CD14-positive monocyte (primary cell): ENCODE data around the gene ARMC10. TPM values are rescaled to one million over a fixed set of nuclear protein-coding genes. Genes with fewer than 3 reads are reported as not detected.
"Not testable (repeated sequence)": the region's sequence is repeated elsewhere in the genome, so short reads cannot be mapped to it uniquely, and the experiment has no call there.

Source experiments
- DNase-seq, 3 donors: peaks; one replicate each; pipeline ENCODE4 v3.0.0-alpha.2; 2011 to 2022
- H2AFZ ChIP-seq: 2 replicates; pipeline ENCODE4 v1.6.0; 2012; ENCODE audit warnings: mild to moderate bottlenecking, low read depth, low read length, inconsistent platforms; ENCODE audit not compliant: insufficient read depth, poor library complexity, severe bottlenecking
- H3K27ac ChIP-seq, 2 donors: 1 replicate in 1 of 2; 2 replicates in 1 of 2; pipeline ENCODE4 v1.5.1; 2012 to 2013; ENCODE audit warnings: low read length in 2 of 2, control low read depth in 1 of 2, inconsistent platforms in 1 of 2, low read depth in 1 of 2, mild to moderate bottlenecking in 1 of 2
- H3K27me3 ChIP-seq, 2 donors: one replicate each; pipeline versions ENCODE4 v1.6.0 to v1.6.1; 2011 to 2013; ENCODE audit warnings: low read length in 2 of 2; ENCODE audit not compliant: control insufficient read depth in 2 of 2, insufficient read depth in 2 of 2
- H3K36me3 ChIP-seq, 2 donors: replicated peaks in 1 of 2; 1 replicate in 1 of 2; 2 replicates in 1 of 2; pipeline versions ENCODE4 v1.5.1 to v1.6.1; 2012 to 2013; ENCODE audit warnings: low read length in 2 of 2, control low read depth in 1 of 2, inconsistent platforms in 1 of 2, mild to moderate bottlenecking in 1 of 2; ENCODE audit not compliant: insufficient read depth in 2 of 2, control insufficient read depth in 1 of 2
- H3K4me1 ChIP-seq, 2 donors: 1 replicate in 1 of 2; 2 replicates in 1 of 2; pipeline versions ENCODE4 v1.5.1 to v1.6.1; 2012 to 2013; ENCODE audit warnings: low read length in 2 of 2, control low read depth in 1 of 2, inconsistent platforms in 1 of 2, mild to moderate bottlenecking in 1 of 2, moderate library complexity in 1 of 2; ENCODE audit not compliant: insufficient read depth in 2 of 2, control insufficient read depth in 1 of 2
- H3K4me2 ChIP-seq: replicated peaks from 2 replicates; pipeline ENCODE3; 2012; ENCODE audit warnings: low read length, moderate library complexity, mild to moderate bottlenecking; ENCODE audit not compliant: poor library complexity, severe bottlenecking; ENCODE audit errors: extremely low read depth
- H3K4me3 ChIP-seq, 3 experiments: fragments of 200-600 bp in 1 of 3; sonication (generic) in 1 of 3; replicated peaks in 1 of 3; 1 replicate in 2 of 3; 2 replicates in 1 of 3; pipeline ENCODE4 v1.5.1; 2011 to 2013; ENCODE audit warnings: low read length in 3 of 3, mild to moderate bottlenecking in 3 of 3, control low read depth in 2 of 3, low read depth in 2 of 3, inconsistent platforms in 1 of 3, moderate library complexity in 1 of 3
- H3K79me2 ChIP-seq: 2 replicates; pipeline ENCODE4 v1.6.0; 2012; ENCODE audit warnings: mild to moderate bottlenecking, control low read depth, inconsistent platforms, low read length, moderate library complexity; ENCODE audit not compliant: insufficient read depth
- H3K9ac ChIP-seq: 2 replicates; pipeline ENCODE4 v1.6.0; 2017; ENCODE audit warnings: low read length, mild to moderate bottlenecking; ENCODE audit not compliant: insufficient read depth, poor library complexity, severe bottlenecking
- H3K9me3 ChIP-seq, 2 donors: replicated peaks in 1 of 2; 1 replicate in 1 of 2; 2 replicates in 1 of 2; pipeline versions ENCODE4 v1.5.1 to v1.6.1; 2012 to 2013; ENCODE audit warnings: low read length in 2 of 2, control low read depth in 1 of 2; ENCODE audit not compliant: control insufficient read depth in 1 of 2, insufficient read depth in 1 of 2
- H4K20me1 ChIP-seq: 2 replicates; pipeline ENCODE4 v1.6.0; 2012; ENCODE audit warnings: mild to moderate bottlenecking, low read length, control low read depth, moderate library complexity; ENCODE audit not compliant: insufficient read depth
- H3K27ac Mint-ChIP-seq, 7 donors: one replicate each; pipeline ENCODE4 v1.8.0; 2020; ENCODE audit warnings: mild to moderate bottlenecking in 7 of 7, mixed read lengths in 7 of 7, moderate library complexity in 6 of 7, inconsistent platforms in 2 of 7
- H3K27me3 Mint-ChIP-seq, 3 donors: one replicate each; pipeline ENCODE4 v1.8.0; 2021 to 2022; ENCODE audit warnings: low read depth in 3 of 3, mild to moderate bottlenecking in 3 of 3, mixed read lengths in 3 of 3, moderate library complexity in 3 of 3, inconsistent platforms in 1 of 3
- H3K36me3 Mint-ChIP-seq, 2 donors: one replicate each; pipeline ENCODE4 v1.8.0; 2020; ENCODE audit warnings: mixed read lengths in 2 of 2, inconsistent platforms in 1 of 2, mild to moderate bottlenecking in 1 of 2
- H3K4me1 Mint-ChIP-seq: one replicate; pipeline ENCODE4 v1.8.0; 2020; ENCODE audit warnings: mild to moderate bottlenecking, mixed read lengths
- H3K4me3 Mint-ChIP-seq, 2 donors: one replicate each; pipeline ENCODE4 v1.8.0; 2020; ENCODE audit warnings: mild to moderate bottlenecking in 2 of 2, mixed read lengths in 2 of 2, moderate library complexity in 1 of 2
- H3K9me3 Mint-ChIP-seq, 7 donors: one replicate each; pipeline ENCODE4 v1.8.0; 2020 to 2022; ENCODE audit warnings: mixed read lengths in 7 of 7, mild to moderate bottlenecking in 6 of 7, moderate library complexity in 6 of 7, inconsistent platforms in 2 of 7
- CTCF ChIP-seq: fragments of 200-600 bp; IDR thresholded peaks from one replicate; pipeline ENCODE4 v1.8.0; 2022; ENCODE audit warnings: antibody characterized with exemption, mild to moderate bottlenecking
- WGBS: methylation state at CpG from one replicate; pipeline ENCODE4 v1.1.5; 2013; ENCODE audit warnings: missing lambda C conversion rate; ENCODE audit not compliant: insufficient coverage; 5-methylcytosine and 5-hydroxymethylcytosine counted together
- intact Hi-C, 2 donors: fragments of 100-400 bp; cut with micrococcal nuclease; formaldehyde crosslinking; loops; one replicate each; pipeline versions ENCODE4 v1.15.0 to v1.15.1; 2023
- polyA plus RNA-seq, 3 donors: library from polyadenylated mRNA; depleted of rRNA in 1 of 3; unstranded in 2 of 3; stranded (reverse) in 1 of 3; fragments of 300-500 nt in 2 of 3; fragments of >200 nt in 1 of 3; fragmentation: Illumina TruSeq in 2 of 3; gene quantifications; 1 replicate in 2 of 3; 2 replicates in 1 of 3; pipeline ENCODE4 v1.2.3, GENCODE V29; 2012 to 2021

The ARMC10 gene
- polyA plus RNA-seq, 3 donors = 15.4 to 60.1 (median 55.1) TPM

GRCh38 chr7:103076764-103077163 is 1.8 kb downstream of the ARMC10 start:
- Histone ChIP-seq H3K4me1 (peaks cover 34 to 45% of the 10 kb centered on the region in 2 donors), H3K79me2 (peaks cover 38% of the 10 kb centered on the region), H3K4me2 (peak overlapping the region; percentile 98), H3K9me3 (peaks cover 0 to 4% of the 10 kb centered on the region in 2 donors), H3K36me3 (peaks cover 0 to 1% of the 10 kb centered on the region in 2 donors), H3K4me3 (peak overlapping the region in 1 of 3 experiments; percentile 89), H3K9ac (no peak overlapping the region), H4K20me1 (no peaks in the 10 kb centered on the region), H2AFZ (no peak overlapping the region), H3K27ac (no peak overlapping the region), H3K27me3 (no peaks in the 10 kb centered on the region)
- DNase-seq = peak; percentile 33 to 44 (median 44)
- 40% methylated on average over 2 of the region's 7 CpGs for whole genome bisulfite sequencing
- Mint-ChIP-seq H3K4me3 (peak overlapping the region in 1 of 2 donors; percentile 35), H3K9me3 (peaks cover 4 to 10% (median 9%) of the 10 kb centered on the region in 7 donors), H3K4me1 (peaks cover 41% of the 10 kb centered on the region), H3K36me3 (peaks cover 3 to 10% of the 10 kb centered on the region in 2 donors), H3K27ac (peak overlapping the region in 6 of 7 donors; percentile 5 to 88 (median 49)), H3K27me3 (no peaks in the 10 kb centered on the region)
- no peak for TF ChIP-seq CTCF
- intact Hi-C loops = loop anchor here in 1 of 2 donors (10.0 kb wide), 1 partner anchor 218 kb away; the partner anchor contains the start of gene PMPCB

- DNase-seq = no peak
- H3K4me1 Mint-ChIP-seq = peaks cover 41% of the 10 kb centered on the region
- H3K9me3 ChIP-seq = peaks cover 0 to 4% of the 10 kb centered on the region in 2 donors
- TF ChIP-seq CTCF = no peak
- peaks cover 38% of the 10 kb centered on the region for H3K79me2 ChIP-seq
- no peaks in the 10 kb centered on the region for H3K27me3 ChIP-seq
- peaks cover 34 to 45% of the 10 kb centered on the region in 2 donors for H3K4me1 ChIP-seq
- H3K4me2 ChIP-seq = peak overlapping the region; percentile 98
- no CpG with 5 or more reads among the region's 3 CpGs for WGBS
- H3K27ac Mint-ChIP-seq = no peak overlapping the region
- intact Hi-C loops = loop anchor here in 1 of 2 donors (10.0 kb wide), 1 partner anchor 217 kb away; the partner anchor contains the start of gene PMPCB
- no peak overlapping the region for H2AFZ ChIP-seq
- no peak overlapping the region for H3K9ac ChIP-seq
- H3K9me3 Mint-ChIP-seq = peaks cover 4 to 10% (median 9%) of the 10 kb centered on the region in 7 donors
- peaks cover 0 to 4% of the 10 kb centered on the region in 2 donors for H3K36me3 ChIP-seq
- H3K27ac ChIP-seq = no peak overlapping the region
- H3K27me3 Mint-ChIP-seq = no peaks in the 10 kb centered on the region
- H3K4me3 Mint-ChIP-seq = no peak overlapping the region
- peaks cover 3 to 14% of the 10 kb centered on the region in 2 donors for H3K36me3 Mint-ChIP-seq
- H4K20me1 ChIP-seq = no peaks in the 10 kb centered on the region
- H3K4me3 ChIP-seq = no peak overlapping the region
Measured at GRCh38 chr7:103077318-103077717, 2.4 kb downstream of the ARMC10 start.

- WGBS = no CpG with 5 or more reads among the region's 6 CpGs
- DNase-seq = peak; percentile 37 to 62 (median 52)
- H3K9me3 Mint-ChIP-seq = peaks cover 4 to 10% (median 9%) of the 10 kb centered on the region in 7 donors
- peaks cover 8 to 23% of the 10 kb centered on the region in 2 donors for H3K36me3 Mint-ChIP-seq
- not testable (repeated sequence) for H3K36me3 ChIP-seq, H3K27me3 Mint-ChIP-seq, H3K4me3 Mint-ChIP-seq, H3K4me3 ChIP-seq, H3K9ac ChIP-seq, H4K20me1 ChIP-seq, H2AFZ ChIP-seq, H3K27me3 ChIP-seq, H3K4me2 ChIP-seq, H3K9me3 ChIP-seq
- peak overlapping the region; percentile 4 to 30 for H3K27ac ChIP-seq
- H3K27ac Mint-ChIP-seq = peak overlapping the region; percentile 46 to 88 (median 62)
- peaks cover 38% of the 10 kb centered on the region for H3K79me2 ChIP-seq
- intact Hi-C loops = loop anchor here in 1 of 2 donors (10.0 kb wide), 1 partner anchor 217 kb away; the partner anchor contains the start of gene PMPCB
- peaks cover 34 to 45% of the 10 kb centered on the region in 2 donors for H3K4me1 ChIP-seq
- H3K4me1 Mint-ChIP-seq = peaks cover 41% of the 10 kb centered on the region
Measured at GRCh38 chr7:103078226-103078625, 3.3 kb downstream of the ARMC10 start.
